NOMO-1 (cell line): ENCODE results near the gene SCYGR3.

Experiments used
- DNase-seq, 2 experiments: peaks; one replicate each; lab custom pipeline; 2025; ENCODE audit not compliant: unreplicated experiment in 2 of 2; lab: John Stamatoyannopoulos, UW

Gene SCYGR3

GRCh38 chr2:227566012-227566411 lies 48.6 kb downstream of the SCYGR3 start:
- no peak for DNase-seq

GRCh38 chr2:227565080-227565479 lies 49.6 kb downstream of the SCYGR3 start:
- DNase-seq, result no peak
